Fibroblast of mammary gland (primary cell): ENCODE results near the gene GRHPR.
"Not testable (repeated sequence)": the region's sequence is repeated elsewhere in the genome, so short reads cannot be mapped to it uniquely, and the experiment has no call there.

Experiments used
- DNase-seq: peaks from one replicate; pipeline ENCODE4 v3.0.0-alpha.2; 2010; ENCODE audit warnings: low read depth
- H3K4me3 ChIP-seq: 2 replicates; pipeline ENCODE4 v1.5.1; 2011; ENCODE audit warnings: low read depth, mild to moderate bottlenecking, low read length, moderate library complexity; ENCODE audit not compliant: control insufficient read depth
- CTCF ChIP-seq: conservative IDR thresholded peaks from 2 replicates; pipeline ENCODE4 v1.5.1; 2011; ENCODE audit warnings: low read depth, low read length, inconsistent platforms; ENCODE audit not compliant: control insufficient read depth, insufficient read depth

The GRHPR gene

GRCh38 chr9:37465249-37466036, 42.9 kb downstream of the GRHPR start, which contains the start of gene ZBTB5:
ZBTB5 (minus strand) TSS chr9:37465450; CDS start chr9:37442551, 22,899 bp downstream.
- TF ChIP-seq CTCF: no peak
- peak; percentile 100 for DNase-seq
- peak within 1 kb of the TSS; percentile 91 for H3K4me3 ChIP-seq

DNA sequence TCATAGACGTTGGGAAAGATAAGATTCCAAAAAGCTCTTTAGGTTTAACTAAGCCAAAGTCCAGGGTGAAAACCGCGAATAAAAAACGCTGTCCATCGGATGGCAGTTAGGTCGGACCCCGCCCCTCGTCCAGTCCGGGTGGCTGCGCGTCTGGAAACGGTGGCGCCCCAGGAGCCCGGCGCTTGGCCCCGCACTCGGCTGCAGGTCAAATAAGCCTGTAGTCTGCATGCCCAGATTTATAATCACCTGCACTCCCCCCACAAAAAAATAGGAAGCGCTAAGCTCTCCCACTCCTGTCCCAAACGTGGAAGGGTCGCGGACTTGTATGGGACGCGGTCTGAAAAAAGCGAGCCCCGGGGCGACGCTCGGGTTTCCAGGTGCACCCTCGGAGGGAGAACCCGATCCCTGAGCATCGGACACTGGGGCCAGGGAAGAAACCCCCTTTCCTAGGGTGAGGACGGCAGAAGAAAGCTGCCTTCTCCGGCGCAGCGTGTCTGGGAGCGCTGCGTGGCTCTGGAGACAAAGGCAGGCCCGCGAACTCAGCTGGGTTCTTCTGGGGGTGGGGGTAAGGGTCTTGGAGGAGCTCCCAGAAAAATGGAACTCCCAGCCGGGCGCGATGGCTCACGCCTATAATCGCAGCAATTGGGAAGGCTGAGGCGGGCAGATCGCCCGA, 43.7 kb downstream of the GRHPR start:
- no peak for DNase-seq
- TF ChIP-seq CTCF: no peak
- H3K4me3 ChIP-seq: peak overlapping the region; percentile 91

GRCh38 chr9:37467530-37467929, 45.0 kb downstream of the GRHPR start:
- not testable (repeated sequence) for DNase-seq, H3K4me3 ChIP-seq

- DNase-seq: no peak
- no peak overlapping the region for H3K4me3 ChIP-seq
- no peak for TF ChIP-seq CTCF
These were observed 46.1 kb downstream of the GRHPR start for GRCh38 chr9:37468620-37469019.

- no peak for TF ChIP-seq CTCF
- H3K4me3 ChIP-seq: peak overlapping the region; percentile 42
- DNase-seq: peak; percentile 90
These were observed 49.6 kb downstream of the GRHPR start for GRCh38 chr9:37471942-37472684.

DNA sequence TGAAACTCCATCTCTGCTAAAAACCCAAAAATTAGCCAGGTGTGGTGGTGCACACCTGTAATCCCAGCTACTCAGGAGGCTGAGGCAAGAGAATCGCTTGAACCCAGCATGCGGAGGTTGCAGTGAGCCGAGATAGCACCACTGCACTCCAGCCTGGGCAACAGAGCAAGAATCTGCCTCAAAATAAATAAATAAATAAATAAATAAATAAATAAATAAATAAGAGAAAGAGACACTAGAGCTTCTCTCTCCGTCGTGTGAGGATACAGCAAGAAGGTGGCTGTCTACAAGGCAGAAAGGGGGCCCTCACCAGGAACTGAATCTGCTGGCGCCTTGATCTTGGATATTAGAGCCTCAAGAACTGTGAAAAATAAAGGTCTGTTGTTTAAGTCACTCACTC, 51.5 kb downstream of the GRHPR start:
- DNase-seq: not testable (repeated sequence)

GRCh38 chr9:37474438-37474837, 51.9 kb downstream of the GRHPR start:
- no peak overlapping the region for H3K4me3 ChIP-seq
- TF ChIP-seq CTCF: no peak

More for the DNA sequence above, 51.5 kb downstream of the GRHPR start:
- not testable (repeated sequence) for H3K4me3 ChIP-seq

More at GRCh38 chr9:37474438-37474837, 51.9 kb downstream of the GRHPR start:
- DNase-seq: no peak
